Measurements from ENCODE around the gene CCSER1.

DNA sequence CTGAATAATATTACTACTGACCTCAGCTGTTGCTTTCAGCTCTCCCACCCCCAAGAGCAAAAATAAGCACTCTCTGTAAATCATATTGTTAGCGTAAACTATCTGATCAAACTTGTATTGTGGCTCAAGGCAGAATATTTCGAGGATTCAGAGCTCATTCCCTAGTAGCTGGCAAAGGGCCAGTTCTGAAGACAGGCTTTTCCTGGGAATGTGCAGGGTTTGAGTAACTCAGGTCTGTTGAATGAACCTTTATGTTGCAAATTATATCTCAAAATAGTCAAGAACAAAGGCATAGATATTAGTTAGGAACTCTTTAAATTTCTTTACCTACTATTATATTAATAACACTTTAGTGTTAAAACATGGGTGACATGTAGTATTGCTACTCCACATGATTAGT is 454.9 kb downstream of the CCSER1 start:
- TF ChIP-seq EZH2 (IDR thresholded peaks at IDR 0.05; ENCODE audit: insufficient read depth, poor library complexity, severe bottlenecking) (no peak), EZH2phosphoT487 (IDR thresholded peaks at IDR 0.05; ENCODE audit: insufficient read depth, low read depth) (no peak)

Data from GM23248 (cell line).